Measurements from ENCODE around the gene BTN1A1.

GRCh38 chr6:26489996-26490964 is 9.8 kb upstream of the BTN1A1 start:
- TF ChIP-seq CTCF (IDR thresholded peaks at IDR 0.05) (no peak), POLR2A (IDR thresholded peaks at IDR 0.05) (no peak)

All from lower leg skin (tissue), 3 donors.